ENCODE results near the gene TMEM44. TPM values are rescaled to one million over a fixed set of nuclear protein-coding genes. Genes with fewer than 3 reads are reported as not detected.

TMEM44 gene
- total RNA-seq, 1 experiment from 2014 or later = 17.5 TPM

DNA sequence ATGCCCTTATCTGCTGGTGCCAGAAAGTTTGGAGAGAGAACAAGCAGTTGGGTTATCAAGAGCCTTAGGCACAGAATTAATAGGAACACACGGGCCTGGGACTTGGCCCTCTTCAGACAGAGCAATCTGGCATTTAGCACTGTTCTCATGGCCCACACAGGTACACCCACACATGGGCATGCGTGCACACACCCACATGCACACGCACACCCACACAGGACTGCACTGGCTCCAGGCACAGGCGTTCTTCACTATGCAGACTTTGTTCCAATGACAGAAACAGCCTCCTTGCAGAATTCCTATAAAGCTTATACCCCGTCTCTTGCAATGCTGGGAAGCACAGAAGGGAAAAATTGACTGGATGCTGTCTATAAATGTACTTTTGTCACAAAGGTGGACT lies 36.3 kb downstream of the TMEM44 start:
- DNase-seq (ENCODE audit: low read depth) = no peak
- in situ Hi-C loops (cut with HindIII; ENCODE audit: low pct_unique_long_range_greater_than_20kb, low sequenced_read_pairs) = no loop called here

DNA sequence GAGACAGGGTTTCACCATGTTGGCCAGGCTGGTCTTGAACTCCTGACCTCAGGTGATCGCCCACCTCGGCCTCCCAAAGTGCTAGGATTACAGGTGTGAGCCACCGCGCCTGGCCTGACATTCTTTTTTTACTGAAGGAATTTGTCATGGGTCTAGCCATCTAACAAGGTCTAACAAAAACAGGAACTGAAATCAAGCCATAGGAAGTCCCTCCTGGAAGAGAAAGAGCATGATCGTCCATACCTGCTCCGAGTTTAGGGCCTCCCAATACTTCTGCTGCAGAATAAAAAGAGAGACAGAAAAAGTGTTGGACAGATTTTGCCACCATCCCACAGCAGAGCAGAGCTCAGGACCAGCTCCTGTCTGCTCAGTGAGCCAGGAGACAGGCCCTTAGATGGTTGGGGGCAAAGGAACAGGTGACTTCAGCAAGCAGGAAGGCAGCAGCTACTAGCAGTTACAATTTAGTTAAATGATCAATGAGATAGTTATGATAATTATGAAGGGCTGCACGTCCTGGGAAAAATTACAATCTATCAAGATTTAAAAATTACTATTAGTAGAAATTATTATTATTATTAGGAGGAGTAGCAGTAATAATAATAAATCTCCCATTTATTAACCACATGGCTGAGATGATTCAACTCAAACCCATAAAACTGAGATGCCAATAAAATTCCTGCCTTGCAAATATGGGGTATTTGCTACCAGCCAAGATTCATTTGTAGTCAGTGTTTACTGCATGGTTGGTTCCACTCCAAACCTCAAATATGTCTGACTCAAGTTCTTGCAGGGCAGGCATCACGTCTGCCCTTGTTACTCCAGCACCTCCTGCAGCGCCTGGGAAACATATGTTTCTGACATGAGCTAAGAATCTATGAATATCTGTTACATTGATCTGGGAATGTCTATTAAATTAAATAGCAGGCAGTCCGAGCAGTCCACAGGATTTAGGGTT lies 40.1 kb downstream of the TMEM44 start:
- peak; percentile 79 for DNase-seq (ENCODE audit: low read depth)
- in situ Hi-C loops (cut with HindIII; ENCODE audit: low pct_unique_long_range_greater_than_20kb, low sequenced_read_pairs) = no loop called here

DNA sequence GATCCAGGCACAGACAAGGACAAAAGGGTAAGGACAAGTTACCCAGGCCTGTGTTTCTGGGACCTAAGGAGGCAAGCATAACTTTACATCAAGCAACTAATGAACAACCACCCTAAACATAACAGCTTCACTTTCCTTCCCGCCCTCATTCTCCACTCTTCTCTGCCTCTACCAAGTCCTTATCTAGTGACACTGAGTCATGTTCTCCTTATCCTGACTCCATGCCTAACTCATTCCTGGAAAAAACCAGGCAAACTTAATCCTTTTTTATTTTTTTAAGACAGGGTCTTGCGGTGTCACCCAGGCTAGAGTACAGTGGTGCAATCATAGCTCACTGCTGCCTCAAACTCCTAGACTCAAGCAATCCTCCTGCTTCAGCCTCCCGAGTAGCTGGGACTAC lies 44.5 kb downstream of the TMEM44 start:
- in situ Hi-C loops (cut with HindIII; ENCODE audit: low pct_unique_long_range_greater_than_20kb, low sequenced_read_pairs) = no loop called here
- no peak for DNase-seq (ENCODE audit: low read depth)

- no peak for DNase-seq (ENCODE audit: low read depth)
- in situ Hi-C loops (cut with HindIII; ENCODE audit: low pct_unique_long_range_greater_than_20kb, low sequenced_read_pairs) = no loop called here
These were observed 45.0 kb downstream of the TMEM44 start for GRCh38 chr3:194588236-194588635.

- in situ Hi-C loops (cut with HindIII; ENCODE audit: low pct_unique_long_range_greater_than_20kb, low sequenced_read_pairs) = no loop called here
- DNase-seq (ENCODE audit: low read depth) = no peak
These were observed 45.7 kb downstream of the TMEM44 start for GRCh38 chr3:194587438-194587931.

- DNase-seq (ENCODE audit: low read depth) = no peak
- in situ Hi-C loops (cut with HindIII; ENCODE audit: low pct_unique_long_range_greater_than_20kb, low sequenced_read_pairs) = no loop called here
These were observed 46.4 kb downstream of the TMEM44 start for GRCh38 chr3:194586836-194587235.

- in situ Hi-C loops (cut with HindIII; ENCODE audit: low pct_unique_long_range_greater_than_20kb, low sequenced_read_pairs) = no loop called here
These were observed 47.3 kb downstream of the TMEM44 start for GRCh38 chr3:194585880-194586281.

GRCh38 chr3:194584866-194585265 lies 48.4 kb downstream of the TMEM44 start:
- DNase-seq (ENCODE audit: low read depth) = no peak
- in situ Hi-C loops (cut with HindIII; ENCODE audit: low pct_unique_long_range_greater_than_20kb, low sequenced_read_pairs) = no loop called here

More at GRCh38 chr3:194585880-194586281, 47.3 kb downstream of the TMEM44 start:
- DNase-seq (ENCODE audit: low read depth) = no peak

DNA sequence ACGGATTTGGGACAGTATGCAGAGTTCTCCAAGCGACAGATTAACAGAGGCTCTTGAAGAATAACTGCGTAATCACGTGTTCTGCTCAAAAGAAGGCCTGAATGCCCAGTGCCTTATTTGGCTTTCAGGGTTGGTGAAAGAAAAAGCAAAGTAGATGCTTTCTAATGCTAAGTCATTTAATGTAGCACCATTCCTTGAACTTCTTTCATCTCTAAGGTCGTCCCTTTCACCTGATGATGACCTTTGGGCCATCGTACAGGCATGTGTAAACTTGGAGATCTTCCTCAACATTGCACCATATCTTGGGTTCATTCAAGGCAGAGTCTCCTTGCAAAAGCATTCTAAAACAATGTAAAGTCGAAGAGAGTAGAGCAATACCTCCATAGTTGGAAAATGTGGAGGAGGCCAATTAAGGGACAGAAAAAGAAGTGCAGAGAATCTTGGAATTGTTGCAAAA lies 48.9 kb downstream of the TMEM44 start:
- DNase-seq (ENCODE audit: low read depth) = no peak
- in situ Hi-C loops (cut with HindIII; ENCODE audit: low pct_unique_long_range_greater_than_20kb, low sequenced_read_pairs) = no loop called here

DNA sequence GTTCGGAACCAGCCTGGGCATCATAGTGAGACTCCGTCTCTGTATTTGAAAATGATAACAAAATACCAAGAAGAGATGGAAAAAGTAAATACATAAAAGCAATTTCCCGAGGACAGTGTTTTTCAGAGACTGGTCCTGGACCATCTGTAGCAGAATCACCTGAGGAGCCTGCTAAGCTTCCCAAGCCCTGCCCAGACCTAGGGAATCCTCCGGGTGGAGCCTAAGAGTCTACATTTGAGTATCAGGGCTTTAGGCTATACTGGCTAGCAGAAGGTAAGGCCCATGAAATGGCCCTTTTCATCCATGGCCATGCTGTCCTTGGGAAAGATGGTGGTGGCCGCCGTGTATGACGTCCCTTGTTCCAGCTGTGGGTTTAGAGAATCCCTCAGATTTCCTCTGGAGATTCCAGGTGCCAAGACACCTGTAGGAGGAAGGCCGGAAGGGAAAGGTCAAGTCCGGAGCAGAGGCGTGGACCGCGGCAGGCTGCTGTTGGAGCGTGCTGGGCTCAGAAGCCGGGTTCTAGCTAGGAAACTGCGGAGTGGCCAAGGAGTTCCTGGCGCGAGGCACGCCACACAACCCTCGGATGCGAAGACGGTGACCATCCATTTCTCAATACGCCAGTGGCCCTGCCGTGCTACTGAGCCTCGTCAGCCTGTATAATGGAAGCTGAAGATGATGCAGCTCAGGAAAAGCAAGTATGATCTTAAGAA lies 50.9 kb downstream of the TMEM44 start:
- no peak for DNase-seq (ENCODE audit: low read depth)
- in situ Hi-C loops (cut with HindIII; ENCODE audit: low pct_unique_long_range_greater_than_20kb, low sequenced_read_pairs) = no loop called here

- DNase-seq (ENCODE audit: low read depth) = no peak
- in situ Hi-C loops (cut with HindIII; ENCODE audit: low pct_unique_long_range_greater_than_20kb, low sequenced_read_pairs) = no loop called here
These were observed 54.1 kb downstream of the TMEM44 start for GRCh38 chr3:194579091-194579606.

DNA sequence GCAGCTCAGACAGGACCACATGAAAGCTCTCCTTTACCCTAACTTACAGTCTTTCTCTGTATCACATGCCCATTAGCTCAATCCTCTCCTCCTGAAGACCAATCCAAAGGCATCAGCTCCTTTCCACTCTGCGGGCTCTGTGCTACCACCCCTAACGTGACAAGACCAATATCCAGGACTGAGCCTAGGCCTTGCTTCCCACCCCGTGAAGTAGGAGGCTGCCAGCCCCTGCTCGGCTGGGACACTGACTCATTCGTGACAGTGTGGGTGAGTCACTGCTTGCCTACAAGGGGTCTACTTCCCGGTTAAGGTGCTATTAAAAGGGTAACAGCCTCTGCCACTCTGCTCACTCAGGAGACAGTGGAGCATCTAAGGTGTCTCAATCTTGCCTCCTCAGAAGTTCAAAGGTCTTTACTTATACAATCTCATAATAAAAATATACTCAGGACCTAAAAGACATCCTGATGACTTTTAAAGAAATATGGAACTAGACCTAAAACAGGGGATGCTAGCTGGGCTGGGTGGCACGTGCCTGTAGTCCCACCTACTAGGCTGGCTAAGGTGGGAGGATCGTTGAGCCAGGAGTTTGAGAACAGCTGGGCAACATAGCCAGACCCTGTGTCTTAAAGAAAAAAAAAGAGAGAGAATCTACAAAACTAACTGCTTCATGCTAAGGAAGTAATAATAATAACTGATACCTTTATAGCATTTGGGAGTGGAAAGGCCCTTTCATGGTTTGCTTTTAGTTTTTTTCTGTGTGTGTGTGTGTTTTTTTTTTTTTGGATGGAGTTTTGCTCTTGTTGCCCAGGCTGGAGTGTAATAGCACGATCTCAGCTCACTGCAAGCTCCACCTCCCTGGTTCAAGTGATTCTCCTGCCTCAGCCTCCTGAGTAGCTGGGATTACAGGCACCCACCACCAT lies 55.0 kb downstream of the TMEM44 start:
- in situ Hi-C loops (cut with HindIII; ENCODE audit: low pct_unique_long_range_greater_than_20kb, low sequenced_read_pairs) = no loop called here
- peak; percentile 85 for DNase-seq (ENCODE audit: low read depth)

DNA sequence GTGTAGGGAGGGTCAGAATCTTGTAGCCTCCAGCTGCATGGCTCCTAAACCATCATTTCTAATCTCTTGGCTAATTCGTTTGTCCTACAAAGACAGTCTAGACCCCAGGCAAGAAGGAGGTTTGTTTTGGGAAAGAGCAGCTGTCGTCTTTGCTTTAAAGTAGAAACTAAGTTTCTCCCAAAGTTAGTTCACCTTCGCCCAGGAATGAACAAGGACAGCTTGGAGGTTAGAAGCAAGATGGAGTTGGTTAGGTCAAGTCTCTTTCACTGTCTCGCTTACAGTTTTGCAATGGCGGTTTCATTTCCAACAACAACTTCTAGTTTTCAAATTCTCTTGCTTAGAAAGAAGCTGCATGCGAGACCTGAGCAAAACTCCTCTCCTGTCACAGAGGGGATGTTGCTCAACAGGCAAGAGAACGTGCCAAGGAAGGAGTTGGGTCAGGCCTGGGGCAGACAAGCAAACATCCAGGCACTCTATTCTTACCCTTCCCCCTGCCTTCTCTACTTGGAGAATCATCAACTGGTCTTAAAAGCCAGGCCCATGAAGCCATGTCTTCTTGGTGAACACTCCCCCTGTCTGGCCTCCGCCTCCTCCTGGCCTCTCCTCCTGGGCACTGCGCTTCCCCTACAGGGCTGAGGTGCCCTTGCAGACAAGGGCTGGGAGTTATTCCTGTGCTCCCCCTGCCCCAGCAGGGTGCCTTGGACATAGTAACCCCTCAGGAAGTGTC lies 57.6 kb downstream of the TMEM44 start:
- in situ Hi-C loops (cut with HindIII; ENCODE audit: low pct_unique_long_range_greater_than_20kb, low sequenced_read_pairs) = no loop called here
- peak; percentile 49 for DNase-seq (ENCODE audit: low read depth)

DNA sequence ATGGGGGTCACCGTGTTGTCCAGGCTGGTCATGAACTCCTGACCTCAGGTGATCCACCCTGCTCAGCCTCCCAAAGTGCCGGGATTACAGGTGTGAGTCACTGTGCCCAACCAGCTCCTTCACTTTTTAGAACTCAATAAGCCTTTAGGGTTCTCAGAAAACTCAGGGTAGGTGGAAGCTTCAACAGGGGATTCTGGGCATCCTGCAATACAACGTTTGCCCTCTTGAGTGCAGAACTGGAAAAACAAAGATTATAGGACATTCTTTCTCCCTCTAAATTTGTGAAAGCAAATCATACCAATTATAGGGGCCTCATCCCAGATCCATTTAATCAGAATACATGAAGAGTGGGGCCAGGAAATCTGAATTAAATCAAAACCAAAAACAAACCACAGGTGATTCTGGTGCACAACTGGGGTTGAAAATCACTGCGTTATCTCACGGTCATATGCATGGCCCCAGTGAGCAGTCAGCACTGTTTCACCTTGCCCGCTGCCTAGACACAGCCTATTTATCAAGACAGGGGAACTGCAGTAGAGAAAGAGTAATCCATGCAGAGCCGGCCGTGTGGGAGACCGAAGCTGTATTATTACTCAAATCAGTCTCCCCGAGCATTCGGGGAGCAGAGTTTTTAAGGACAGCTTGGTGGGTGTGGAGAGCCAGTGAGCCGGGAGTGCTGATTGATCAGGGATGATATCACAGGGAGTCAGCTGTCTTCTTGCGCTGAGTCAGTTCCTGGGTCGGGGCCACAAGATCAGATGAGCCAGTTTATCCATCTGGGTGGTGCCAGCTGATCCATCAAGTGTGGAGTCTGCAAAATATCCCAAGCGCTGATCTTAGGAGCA lies 58.4 kb downstream of the TMEM44 start:
- DNase-seq (ENCODE audit: low read depth) = peak; percentile 53
- in situ Hi-C loops (cut with HindIII; ENCODE audit: low pct_unique_long_range_greater_than_20kb, low sequenced_read_pairs) = no loop called here

DNA sequence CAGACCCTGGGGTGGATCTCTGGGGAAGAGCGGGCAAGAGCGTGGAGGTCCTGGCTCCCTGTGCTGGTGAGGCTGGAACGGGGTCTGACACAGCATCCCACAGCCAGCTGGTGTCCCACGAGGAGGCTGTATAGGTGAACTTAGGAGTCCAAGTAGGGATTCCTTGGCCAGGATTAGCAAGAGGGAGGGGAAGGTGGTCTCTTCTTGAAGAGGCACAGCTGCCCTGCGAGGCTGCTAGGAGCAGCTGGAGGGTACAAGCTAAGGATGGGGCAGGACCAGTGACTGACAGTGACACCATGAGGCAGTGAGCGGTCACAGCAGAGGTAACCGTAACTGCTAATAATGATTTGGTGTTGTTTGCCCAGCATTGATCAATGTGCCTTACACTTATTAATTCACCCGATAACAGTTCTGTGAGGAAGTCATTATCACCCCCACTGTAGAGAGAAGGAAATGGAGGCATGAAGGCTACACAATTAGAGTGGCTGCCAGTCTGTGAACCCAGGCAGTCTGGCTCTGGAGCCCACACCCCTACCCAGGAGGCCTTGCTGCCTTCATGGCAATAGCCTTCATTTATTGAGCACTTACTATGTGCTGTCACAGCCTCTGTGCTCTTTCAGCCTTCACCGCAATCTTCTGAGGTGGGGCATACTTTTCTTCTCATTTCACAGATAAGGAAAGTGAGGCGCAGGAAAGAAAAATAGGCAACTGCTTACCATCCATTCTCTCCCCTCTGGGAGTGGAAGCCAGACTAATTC lies 59.4 kb downstream of the TMEM44 start:
- in situ Hi-C loops (cut with HindIII; ENCODE audit: low pct_unique_long_range_greater_than_20kb, low sequenced_read_pairs) = no loop called here
- DNase-seq (ENCODE audit: low read depth) = no peak

DNA sequence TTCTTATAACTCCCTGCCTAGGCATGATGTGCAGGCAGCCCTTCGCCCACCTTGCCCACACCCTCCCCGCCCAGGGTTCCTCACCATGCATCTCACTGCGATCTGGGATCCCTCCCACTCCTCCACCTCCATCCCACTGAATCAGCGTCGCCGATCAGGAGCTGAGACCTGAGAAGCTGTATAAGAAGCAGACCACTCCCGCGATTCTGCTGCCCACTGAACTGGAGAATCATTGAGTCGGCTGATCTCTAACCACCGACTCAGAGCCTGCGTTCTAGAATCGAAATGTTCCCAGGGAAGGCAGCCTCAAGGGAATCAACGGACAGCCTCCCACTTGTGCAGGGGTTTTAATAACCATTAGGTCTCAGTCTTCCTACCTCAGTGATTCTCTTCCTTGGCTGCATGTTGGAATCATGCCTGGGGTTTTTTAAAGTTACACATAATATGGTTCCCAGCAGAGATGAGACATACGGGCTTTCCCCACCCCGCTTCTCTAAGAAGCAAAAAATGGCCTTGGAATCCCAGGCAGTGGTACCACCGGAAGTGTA lies 60.2 kb downstream of the TMEM44 start:
- DNase-seq (ENCODE audit: low read depth) = no peak
- in situ Hi-C loops (cut with HindIII; ENCODE audit: low pct_unique_long_range_greater_than_20kb, low sequenced_read_pairs) = no loop called here
